Panc1 (cell line): ENCODE measurements around the gene SMCO1.

Experiments used
- REST ChIP-seq, 2 experiments: IDR thresholded peaks; 2 replicates each; pipeline ENCODE4 v1.6.1; 2011 to 2012; ENCODE audit warnings: low read depth in 2 of 2, control low read depth in 1 of 2, low read length in 1 of 2, mild to moderate bottlenecking in 1 of 2, moderate library complexity in 1 of 2; ENCODE audit not compliant: insufficient read depth in 1 of 2
- TF ChIP-seq, protein P1 (sequence below): fragments of 450-650 bp; IDR thresholded peaks from 2 replicates; pipeline ENCODE4 v1.5.1; 2017; ENCODE audit warnings: mild to moderate bottlenecking

GRCh38 chr3:196563721-196564225, 48.6 kb upstream of the SMCO1 start:
- TF ChIP-seq, protein P1, sequence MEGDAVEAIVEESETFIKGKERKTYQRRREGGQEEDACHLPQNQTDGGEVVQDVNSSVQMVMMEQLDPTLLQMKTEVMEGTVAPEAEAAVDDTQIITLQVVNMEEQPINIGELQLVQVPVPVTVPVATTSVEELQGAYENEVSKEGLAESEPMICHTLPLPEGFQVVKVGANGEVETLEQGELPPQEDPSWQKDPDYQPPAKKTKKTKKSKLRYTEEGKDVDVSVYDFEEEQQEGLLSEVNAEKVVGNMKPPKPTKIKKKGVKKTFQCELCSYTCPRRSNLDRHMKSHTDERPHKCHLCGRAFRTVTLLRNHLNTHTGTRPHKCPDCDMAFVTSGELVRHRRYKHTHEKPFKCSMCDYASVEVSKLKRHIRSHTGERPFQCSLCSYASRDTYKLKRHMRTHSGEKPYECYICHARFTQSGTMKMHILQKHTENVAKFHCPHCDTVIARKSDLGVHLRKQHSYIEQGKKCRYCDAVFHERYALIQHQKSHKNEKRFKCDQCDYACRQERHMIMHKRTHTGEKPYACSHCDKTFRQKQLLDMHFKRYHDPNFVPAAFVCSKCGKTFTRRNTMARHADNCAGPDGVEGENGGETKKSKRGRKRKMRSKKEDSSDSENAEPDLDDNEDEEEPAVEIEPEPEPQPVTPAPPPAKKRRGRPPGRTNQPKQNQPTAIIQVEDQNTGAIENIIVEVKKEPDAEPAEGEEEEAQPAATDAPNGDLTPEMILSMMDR, result no peak
- TF ChIP-seq REST (IDR thresholded peaks at IDR 0.05; ENCODE audit: insufficient read depth in 1 of 2, low read depth in 2 of 2, low read length in 1 of 2), result no peak
